Measurements from ENCODE around the gene HS6ST3.
"Not testable (repeated sequence)": the region's sequence is repeated elsewhere in the genome, so short reads cannot be mapped to it uniquely, and the experiment has no call there.

HS6ST3 gene

GRCh38 chr13:96093296-96094006 lies 3.5 kb downstream of the HS6ST3 start:
- no peak for DNase-seq

- no peak for DNase-seq
Observed at GRCh38 chr13:96100457-96101220, 10.7 kb downstream of the HS6ST3 start.

GRCh38 chr13:96104516-96104915 lies 14.6 kb downstream of the HS6ST3 start:
- no peak for DNase-seq

GRCh38 chr13:96108072-96108471 lies 18.2 kb downstream of the HS6ST3 start:
- DNase-seq = not testable (repeated sequence)

- DNase-seq = no peak
Observed at GRCh38 chr13:96109125-96109524, 19.2 kb downstream of the HS6ST3 start.

GRCh38 chr13:96112936-96113335 lies 23.0 kb downstream of the HS6ST3 start:
- DNase-seq = no peak

GRCh38 chr13:96115368-96115767 lies 25.5 kb downstream of the HS6ST3 start:
- DNase-seq = not testable (repeated sequence)

- DNase-seq = no peak
Observed at GRCh38 chr13:96119921-96120320, 30.0 kb downstream of the HS6ST3 start.

GRCh38 chr13:96130818-96131340 lies 41.0 kb downstream of the HS6ST3 start:
- no peak for DNase-seq

GRCh38 chr13:96141032-96141431 lies 51.1 kb downstream of the HS6ST3 start:
- no peak for DNase-seq

GRCh38 chr13:96159725-96160124 lies 69.8 kb downstream of the HS6ST3 start:
- DNase-seq = no peak

GRCh38 chr13:96161141-96161540 lies 71.2 kb downstream of the HS6ST3 start:
- no peak for DNase-seq

GRCh38 chr13:96165840-96166239 lies 75.9 kb downstream of the HS6ST3 start:
- no peak for DNase-seq

GRCh38 chr13:96172066-96172465 lies 82.2 kb downstream of the HS6ST3 start:
- no peak for DNase-seq

GRCh38 chr13:96178759-96179158 lies 88.9 kb downstream of the HS6ST3 start:
- no peak for DNase-seq

GRCh38 chr13:96179309-96179708 lies 89.4 kb downstream of the HS6ST3 start:
- no peak for DNase-seq

- DNase-seq = no peak
Observed at GRCh38 chr13:96181911-96182310, 92.0 kb downstream of the HS6ST3 start.

- DNase-seq = no peak
Observed at GRCh38 chr13:96185818-96186217, 95.9 kb downstream of the HS6ST3 start.

- no peak for DNase-seq
Observed at GRCh38 chr13:96191367-96191766, 101.5 kb downstream of the HS6ST3 start.

GRCh38 chr13:96193728-96194310 lies 103.9 kb downstream of the HS6ST3 start:
- DNase-seq = no peak

- no peak for DNase-seq
Observed at GRCh38 chr13:96198038-96198437, 108.1 kb downstream of the HS6ST3 start.

- DNase-seq = no peak
Observed at GRCh38 chr13:96199315-96199714, 109.4 kb downstream of the HS6ST3 start.

- DNase-seq = no peak
Observed at GRCh38 chr13:96200810-96201209, 110.9 kb downstream of the HS6ST3 start.

GRCh38 chr13:96202315-96202714 lies 112.4 kb downstream of the HS6ST3 start:
- DNase-seq = no peak

All from GDM1 (cell line).